ENCODE data around the gene PCP4L1.
"Not testable (repeated sequence)": the region's sequence is repeated elsewhere in the genome, so short reads cannot be mapped to it uniquely, and the experiment has no call there.

Gene PCP4L1

DNA sequence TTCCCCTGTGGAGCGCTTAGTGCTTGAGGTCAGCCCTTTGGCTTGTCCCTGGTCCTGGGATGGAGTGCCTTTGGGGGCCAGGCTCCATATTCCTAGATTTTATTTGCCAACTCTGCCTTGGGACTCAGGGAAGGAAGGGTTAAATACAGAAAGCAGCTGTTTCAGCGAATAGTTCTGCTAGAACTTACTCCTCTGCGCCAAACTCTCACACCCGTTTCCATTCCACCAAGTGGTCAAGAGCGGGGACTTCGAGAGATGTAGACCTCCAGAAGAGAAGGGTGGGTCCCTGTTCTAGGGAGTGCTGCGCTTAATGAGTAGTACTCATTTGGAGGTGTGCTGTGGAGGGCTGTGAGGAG lies 33.4 kb upstream of the PCP4L1 start:
- Mint-ChIP-seq H3K36me3 (peaks cover 17% of the 10 kb centered on the region), H3K4me1 (peaks cover 31% of the 10 kb centered on the region), H3K27ac (peak overlapping the region; percentile 95), H3K4me3 (peak overlapping the region; percentile 97), H3K9me3 (no peaks in the 10 kb centered on the region)
- ATAC-seq, result peak; percentile 1
- DNase-seq (ENCODE audit: low spot score in 2 of 2), result no peak

GRCh38 chr1:161225534-161226319 lies 32.8 kb upstream of the PCP4L1 start, which contains the start of gene TOMM40L:
Gene TOMM40L (plus strand): TSS chr1:161226060. CDS start chr1:161226490, 430 bp downstream.
- peak within 1 kb of the TSS; percentile 95 for H3K27ac Mint-ChIP-seq
- DNase-seq (ENCODE audit: low spot score in 2 of 2) (peak; percentile 72 to 94), ATAC-seq (peak; percentile 98)
- peaks cover 22% of the 10 kb centered on the region for H3K36me3 Mint-ChIP-seq
- H3K4me3 Mint-ChIP-seq, result peak within 1 kb of the TSS; percentile 97
- peaks cover 31% of the 10 kb centered on the region for H3K4me1 Mint-ChIP-seq
- no peaks in the 10 kb centered on the region for H3K9me3 Mint-ChIP-seq

DNA sequence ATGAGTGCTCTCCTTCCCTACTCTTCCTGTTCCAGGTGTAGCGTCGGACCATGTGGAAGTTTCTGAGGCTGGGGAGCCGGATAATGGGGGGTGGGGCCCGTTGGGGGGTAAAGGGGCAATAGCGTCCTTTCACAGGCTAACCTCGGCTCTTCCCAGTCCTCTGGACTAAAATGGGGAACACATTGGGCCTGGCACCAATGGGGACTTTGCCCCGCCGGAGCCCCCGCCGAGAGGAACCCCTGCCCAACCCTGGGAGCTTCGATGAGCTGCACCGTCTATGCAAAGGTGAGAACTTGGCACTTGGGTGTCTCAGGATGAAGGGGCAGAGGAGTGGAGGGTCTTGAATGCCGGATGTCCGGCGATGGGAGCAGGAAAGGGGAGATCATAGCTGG lies 32.2 kb upstream of the PCP4L1 start:
- H3K36me3 Mint-ChIP-seq, result peaks cover 22% of the 10 kb centered on the region
- H3K9me3 Mint-ChIP-seq, result no peaks in the 10 kb centered on the region
- ATAC-seq, result no peak
- peak in 1 of 2 donors; percentile 64 for DNase-seq (ENCODE audit: low spot score in 2 of 2)
- H3K27ac Mint-ChIP-seq, result peak overlapping the region; percentile 95
- H3K4me1 Mint-ChIP-seq, result peaks cover 31% of the 10 kb centered on the region
- H3K4me3 Mint-ChIP-seq, result peak overlapping the region; percentile 97

- Mint-ChIP-seq H3K4me3 (peak overlapping the region; percentile 97), H3K4me1 (peaks cover 31% of the 10 kb centered on the region), H3K9me3 (no peaks in the 10 kb centered on the region), H3K27ac (peak overlapping the region; percentile 95), H3K36me3 (peaks cover 22% of the 10 kb centered on the region)
- ATAC-seq, result no peak
- no peak for DNase-seq (ENCODE audit: low spot score in 2 of 2)
These were observed 31.8 kb upstream of the PCP4L1 start for GRCh38 chr1:161226759-161227158.

DNA sequence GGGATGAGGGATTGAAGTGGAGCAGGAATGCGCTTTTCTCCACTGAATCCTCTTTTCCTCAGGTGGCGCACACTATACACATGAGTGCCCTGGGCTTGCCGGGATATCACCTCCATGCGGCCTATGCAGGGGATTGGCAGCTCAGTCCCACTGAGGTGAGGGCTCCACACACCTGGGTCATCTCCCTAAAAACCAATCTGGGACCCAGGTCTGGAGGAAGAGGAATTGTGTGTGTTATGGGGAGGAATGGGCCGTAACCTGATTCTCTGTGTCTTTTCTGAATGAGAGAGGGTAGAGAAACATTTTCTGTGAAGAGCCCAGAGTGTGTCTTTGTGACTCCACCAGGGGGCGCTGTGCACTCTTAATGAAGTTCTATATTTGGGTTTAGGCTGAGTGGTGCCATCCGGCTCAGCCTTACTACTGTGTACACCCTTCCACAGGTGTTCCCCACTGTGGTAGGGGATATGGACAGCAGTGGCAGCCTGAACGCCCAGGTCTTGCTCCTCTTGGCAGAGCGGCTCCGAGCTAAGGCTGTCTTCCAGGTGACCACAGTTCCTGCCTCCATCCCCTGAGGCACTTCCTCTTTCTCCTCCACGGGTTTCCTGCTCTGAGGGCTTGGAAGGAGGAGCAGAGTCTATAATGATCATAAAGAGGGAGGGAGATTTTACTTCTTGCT lies 31.2 kb upstream of the PCP4L1 start:
- peaks cover 22% of the 10 kb centered on the region for H3K36me3 Mint-ChIP-seq

GRCh38 chr1:161228032-161228431 lies 30.5 kb upstream of the PCP4L1 start:
- peaks cover 31% of the 10 kb centered on the region for H3K4me1 Mint-ChIP-seq
- no peak overlapping the region for H3K27ac Mint-ChIP-seq
- no peaks in the 10 kb centered on the region for H3K9me3 Mint-ChIP-seq
- ATAC-seq, result no peak
- H3K36me3 Mint-ChIP-seq, result peaks cover 22% of the 10 kb centered on the region
- DNase-seq (ENCODE audit: low spot score in 2 of 2), result no peak
- H3K4me3 Mint-ChIP-seq, result peak overlapping the region; percentile 97

More for the DNA sequence above, 31.2 kb upstream of the PCP4L1 start:
- H3K4me1 Mint-ChIP-seq, result peaks cover 31% of the 10 kb centered on the region
- H3K27ac Mint-ChIP-seq, result peak overlapping the region; percentile 95
- H3K4me3 Mint-ChIP-seq, result peak overlapping the region; percentile 97
- H3K9me3 Mint-ChIP-seq, result no peaks in the 10 kb centered on the region
- ATAC-seq (peak; percentile 57), DNase-seq (ENCODE audit: low spot score in 2 of 2) (peak; percentile 88 to 94)

DNA sequence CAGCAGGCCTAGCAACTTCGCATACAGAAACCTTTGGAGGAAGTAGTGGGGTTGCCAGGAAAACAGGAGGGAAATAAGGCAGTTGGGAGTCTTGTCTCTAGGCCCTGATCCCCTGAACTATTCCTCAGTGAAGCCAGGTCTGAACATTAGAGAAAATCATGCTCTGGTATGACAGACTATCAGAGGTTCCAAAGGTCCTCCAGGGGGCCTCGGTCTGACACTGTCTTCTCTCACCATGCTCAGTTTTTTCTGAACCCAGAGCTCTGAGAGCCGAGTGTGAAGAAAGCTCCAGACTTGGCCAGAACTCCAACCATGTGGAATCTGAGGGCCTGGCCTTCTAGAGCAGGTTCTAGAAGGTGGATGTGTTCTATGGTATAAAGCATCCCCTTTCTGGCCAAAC lies 28.6 kb upstream of the PCP4L1 start:
- Mint-ChIP-seq H3K4me3 (no peak overlapping the region), H3K27ac (peak overlapping the region; percentile 43), H3K4me1 (peaks cover 31% of the 10 kb centered on the region), H3K36me3 (peaks cover 22% of the 10 kb centered on the region), H3K9me3 (no peaks in the 10 kb centered on the region)
- no peak for DNase-seq (ENCODE audit: low spot score in 2 of 2)
- no peak for ATAC-seq

GRCh38 chr1:161230762-161231161 lies 27.8 kb upstream of the PCP4L1 start:
- H3K9me3 Mint-ChIP-seq, result no peaks in the 10 kb centered on the region
- peaks cover 22% of the 10 kb centered on the region for H3K36me3 Mint-ChIP-seq
- DNase-seq (ENCODE audit: low spot score in 2 of 2) (no peak), ATAC-seq (no peak)
- peaks cover 23% of the 10 kb centered on the region for H3K4me1 Mint-ChIP-seq
- peak overlapping the region; percentile 43 for H3K27ac Mint-ChIP-seq
- no peak overlapping the region for H3K4me3 Mint-ChIP-seq

DNA sequence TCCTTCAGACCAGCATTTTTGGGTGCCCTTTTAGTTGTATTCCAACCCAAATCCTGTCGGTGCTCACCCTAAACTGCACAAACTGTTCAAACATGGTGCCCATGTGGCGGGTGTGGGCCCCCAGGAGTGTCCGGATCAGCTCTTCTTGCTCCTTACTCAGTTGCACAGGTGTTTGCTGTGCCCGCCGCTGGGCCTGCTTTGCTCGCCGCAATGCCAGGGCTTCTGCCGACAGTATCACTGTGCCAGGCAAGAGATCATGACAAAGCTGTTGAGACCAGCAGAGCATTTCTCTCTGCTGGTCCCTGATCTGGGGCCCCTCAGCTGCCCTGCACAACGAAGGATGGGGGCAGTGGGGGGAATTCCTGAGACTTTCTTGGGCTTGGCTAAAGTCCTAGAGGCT lies 25.4 kb upstream of the PCP4L1 start:
- Mint-ChIP-seq H3K4me3 (no peak overlapping the region), H3K9me3 (no peaks in the 10 kb centered on the region), H3K27ac (no peak overlapping the region), H3K36me3 (peaks cover 17% of the 10 kb centered on the region), H3K4me1 (no peaks in the 10 kb centered on the region)
- ATAC-seq (no peak), DNase-seq (ENCODE audit: low spot score in 2 of 2) (no peak)

GRCh38 chr1:161235957-161236775 lies 22.4 kb upstream of the PCP4L1 start:
- ATAC-seq (no peak), DNase-seq (ENCODE audit: low spot score in 2 of 2) (no peak)
- Mint-ChIP-seq H3K36me3 (no peaks in the 10 kb centered on the region), H3K4me1 (no peaks in the 10 kb centered on the region), H3K4me3 (no peak overlapping the region), H3K9me3 (no peaks in the 10 kb centered on the region), H3K27ac (no peak overlapping the region)

GRCh38 chr1:161238039-161238473 lies 20.5 kb upstream of the PCP4L1 start, which contains the start of gene NR1I3:
Gene NR1I3 (minus strand): TSS chr1:161238203. CDS start chr1:161236565, 1,638 bp downstream.
- H3K4me3 Mint-ChIP-seq, result no peak within 1 kb of the TSS
- no peaks in the 10 kb centered on the region for H3K36me3 Mint-ChIP-seq
- H3K9me3 Mint-ChIP-seq, result no peaks in the 10 kb centered on the region
- no peak for ATAC-seq
- DNase-seq (ENCODE audit: low spot score in 2 of 2), result no peak
- H3K27ac Mint-ChIP-seq, result peak within 1 kb of the TSS; percentile 60
- H3K4me1 Mint-ChIP-seq, result no peaks in the 10 kb centered on the region

- ATAC-seq (no peak), DNase-seq (ENCODE audit: low spot score in 2 of 2) (no peak)
- Mint-ChIP-seq H3K4me1 (no peaks in the 10 kb centered on the region), H3K36me3 (no peaks in the 10 kb centered on the region), H3K9me3 (no peaks in the 10 kb centered on the region), H3K27ac (no peak overlapping the region), H3K4me3 (no peak overlapping the region)
These were observed 16.9 kb upstream of the PCP4L1 start for GRCh38 chr1:161241682-161242081.

- Mint-ChIP-seq H3K4me3 (no peak overlapping the region), H3K27ac (no peak overlapping the region), H3K4me1 (no peaks in the 10 kb centered on the region), H3K36me3 (no peaks in the 10 kb centered on the region), H3K9me3 (no peaks in the 10 kb centered on the region)
- DNase-seq (ENCODE audit: low spot score in 2 of 2), result no peak
- ATAC-seq, result no peak
These were observed 16.2 kb upstream of the PCP4L1 start for GRCh38 chr1:161242313-161242712.

- H3K4me3 Mint-ChIP-seq, result no peak overlapping the region
- no peak for ATAC-seq
- DNase-seq (ENCODE audit: low spot score in 2 of 2), result no peak
- no peaks in the 10 kb centered on the region for H3K36me3 Mint-ChIP-seq
- no peaks in the 10 kb centered on the region for H3K4me1 Mint-ChIP-seq
- no peak overlapping the region for H3K27ac Mint-ChIP-seq
- H3K9me3 Mint-ChIP-seq, result no peaks in the 10 kb centered on the region
These were observed 13.7 kb upstream of the PCP4L1 start for GRCh38 chr1:161244888-161245287.

GRCh38 chr1:161250100-161250499 lies 8.4 kb upstream of the PCP4L1 start:
- H3K27ac Mint-ChIP-seq; H3K9me3 Mint-ChIP-seq; H3K4me1 Mint-ChIP-seq; DNase-seq (ENCODE audit: low spot score in 2 of 2); ATAC-seq; H3K4me3 Mint-ChIP-seq; H3K36me3 Mint-ChIP-seq: not testable (repeated sequence)
